Endothelial cell of umbilical vein (primary cell): Measurements from ENCODE around the gene KRTAP10-10. TPM values are rescaled to one million over a fixed set of nuclear protein-coding genes. Genes with fewer than 3 reads are reported as not detected.
"Not testable (repeated sequence)": the region's sequence is repeated elsewhere in the genome, so short reads cannot be mapped to it uniquely, and the experiment has no call there.

Source experiments
- BruUV-seq: library from RNA; stranded (reverse); fragments of 400-500 nt; replicated peaks from 2 replicates; lab custom pipeline; 2021; lab: Mats Ljungman, UMichigan
- CTCF ChIA-PET: fragments of 300-600, 350-600 bp; sonication (Branson Sonifier 250); formaldehyde crosslinking; loops from one replicate; lab custom pipeline; 2021; ENCODE audit warnings: antibody characterized with exemption, inconsistent platforms; lab: Charles Lee
- POLR2A ChIA-PET: fragments of 300-600, 350-600 bp; sonication (Branson Sonifier 250); formaldehyde crosslinking; loops from one replicate; lab custom pipeline; 2021; ENCODE audit warnings: antibody characterized with exemption, inconsistent platforms; lab: Charles Lee
- DNase-seq: peaks from one replicate; pipeline ENCODE4 v3.0.0-alpha.2; 2011; ENCODE audit warnings: low read depth, low spot score
- FAIRE-seq: peaks from 2 replicates; lab custom pipeline; 2011; peaks lifted over from hg19 to GRCh38; lab: Jason Lieb, UNC
- H2AFZ ChIP-seq: 2 replicates; pipeline ENCODE4 v1.6.0; 2012; ENCODE audit warnings: low read depth, low read length, control low read depth, inconsistent platforms
- H3K27ac ChIP-seq: 2 replicates; pipeline ENCODE4 v1.5.1; 2011; ENCODE audit warnings: low read depth, mild to moderate bottlenecking, control low read depth, low read length, moderate library complexity; ENCODE audit not compliant: insufficient read depth
- H3K27me3 ChIP-seq, 2 experiments: 2 replicates each; pipeline versions ENCODE4 v1.6.0 to v1.6.1; 2011; ENCODE audit warnings: low read length in 2 of 2, mixed read lengths in 1 of 2; ENCODE audit not compliant: control insufficient read depth in 2 of 2, insufficient read depth in 2 of 2
- H3K36me3 ChIP-seq, 2 experiments: 2 replicates in 1 of 2; 3 replicates in 1 of 2; pipeline ENCODE4 v1.5.1; 2011; ENCODE audit warnings: low read length in 2 of 2, mild to moderate bottlenecking in 1 of 2, moderate library complexity in 1 of 2; ENCODE audit not compliant: control insufficient read depth in 2 of 2, insufficient read depth in 2 of 2; ENCODE audit errors: extremely low read depth in 1 of 2
- H3K4me1 ChIP-seq: 3 replicates; pipeline ENCODE4 v1.5.1; 2011; ENCODE audit warnings: mild to moderate bottlenecking, low read length; ENCODE audit not compliant: control insufficient read depth, insufficient read depth; ENCODE audit errors: extremely low read depth
- H3K4me2 ChIP-seq: 2 replicates; pipeline ENCODE4 v1.6.1; 2011; ENCODE audit warnings: low read length, control low read depth, mixed read lengths; ENCODE audit not compliant: insufficient read depth
- H3K4me3 ChIP-seq, 3 experiments: fragments of 200-600 bp in 1 of 3; sonication (generic), shearing (Covaris generic) in 1 of 3; replicated peaks in 1 of 3; 2 replicates each; pipeline ENCODE4 v1.5.1; 2011 to 2016; ENCODE audit warnings: control low read depth in 3 of 3, low read length in 3 of 3, mild to moderate bottlenecking in 2 of 3, inconsistent platforms in 1 of 3, low read depth in 1 of 3, moderate library complexity in 1 of 3; ENCODE audit not compliant: insufficient read depth in 1 of 3
- H3K79me2 ChIP-seq: 2 replicates; pipeline ENCODE4 v1.6.0; 2012; ENCODE audit warnings: low read length, inconsistent platforms; ENCODE audit not compliant: control insufficient read depth, insufficient read depth
- H3K9ac ChIP-seq: replicated peaks from 2 replicates; pipeline ENCODE3; 2011; ENCODE audit warnings: low read length, control low read depth; ENCODE audit not compliant: insufficient read depth; ENCODE audit errors: extremely low read depth
- H3K9me1 ChIP-seq: replicated peaks from 3 replicates; pipeline ENCODE4 v1.6.0; 2011; ENCODE audit warnings: mild to moderate bottlenecking, low read length; ENCODE audit not compliant: control insufficient read depth, insufficient read depth; ENCODE audit errors: extremely low read depth
- H3K9me3 ChIP-seq: replicated peaks from 2 replicates; pipeline ENCODE4 v1.5.1; 2012; ENCODE audit warnings: low read length, inconsistent platforms; ENCODE audit not compliant: control insufficient read depth, insufficient read depth
- H4K20me1 ChIP-seq: replicated peaks from 2 replicates; pipeline ENCODE3; 2011; ENCODE audit warnings: mild to moderate bottlenecking, low read length; ENCODE audit not compliant: control insufficient read depth, insufficient read depth; ENCODE audit errors: extremely low read depth
- EZH2 ChIP-seq: IDR thresholded peaks from 2 replicates; pipeline ENCODE4 v1.6.1; 2012; ENCODE audit warnings: borderline replicate concordance, low read depth, mild to moderate bottlenecking, moderate library complexity, low read length, inconsistent platforms; ENCODE audit not compliant: severe bottlenecking
- FOS ChIP-seq: IDR thresholded peaks from 2 replicates; pipeline ENCODE4 v1.6.1; 2011; ENCODE audit warnings: mild to moderate bottlenecking, low read length, moderate library complexity, borderline replicate concordance; ENCODE audit not compliant: insufficient read depth
- GATA2 ChIP-seq: IDR thresholded peaks from 2 replicates; pipeline ENCODE4 v1.7.0; 2011; ENCODE audit warnings: low read depth, mild to moderate bottlenecking, moderate library complexity, mixed read lengths, low read length; ENCODE audit not compliant: insufficient read length, insufficient read depth
- JUN ChIP-seq: IDR thresholded peaks from 2 replicates; pipeline ENCODE4 v1.6.1; 2011; ENCODE audit warnings: borderline replicate concordance, low read depth; ENCODE audit not compliant: insufficient read length, insufficient read depth
- MYC ChIP-seq: IDR thresholded peaks from one replicate; pipeline ENCODE4 v1.6.1; 2011; ENCODE audit warnings: mild to moderate bottlenecking, low read depth, low read length
- POLR2A ChIP-seq: IDR thresholded peaks from 2 replicates; pipeline ENCODE4 v1.6.1; 2012; ENCODE audit warnings: low read depth, mild to moderate bottlenecking, control low read depth, low read length
- POLR2AphosphoS5 ChIP-seq: IDR thresholded peaks from 2 replicates; pipeline ENCODE4 v1.6.1; 2012; ENCODE audit warnings: low read depth, mild to moderate bottlenecking, control low read depth, low read length, moderate library complexity; ENCODE audit not compliant: insufficient read depth
- dilution Hi-C: fragments of 300-500 bp; cut with MboI; formaldehyde crosslinking; loops from one replicate; pipeline ENCODE4 v1.15.0; 2019; ENCODE audit warnings: low sequenced_read_pairs; ENCODE audit not compliant: extremely low pct_ligation_motif_present
- intact Hi-C: fragments of 100-400 bp; cut with micrococcal nuclease; formaldehyde crosslinking; loops from one replicate; pipeline ENCODE4 v1.10.0; 2022
- polyA plus RNA-seq, 4 experiments: library from polyadenylated mRNA; depleted of rRNA in 3 of 4; stranded (reverse) in 3 of 4; unstranded in 1 of 4; fragments of >200 nt; gene quantifications; 2 replicates each; pipeline versions ENCODE4 v1.2.1 to v1.2.3, GENCODE V29; 2011 to 2012; ENCODE audit warnings: missing spikeins in 1 of 4
- total RNA-seq: library from RNA; stranded (reverse); gene quantifications from 2 replicates; pipeline ENCODE4 v1.2.3, GENCODE V29; 2021
- TF ChIP-seq, protein P1 (sequence below), 2 donors: IDR thresholded peaks; 1 replicate in 1 of 2; 2 replicates in 1 of 2; pipeline ENCODE4 v1.5.1; 2011; ENCODE audit warnings: low read length in 2 of 2, mild to moderate bottlenecking in 2 of 2, moderate library complexity in 2 of 2, control low read depth in 1 of 2, inconsistent platforms in 1 of 2, low read depth in 1 of 2; ENCODE audit not compliant: insufficient read depth in 1 of 2; ENCODE audit errors: extremely low read depth in 1 of 2
- TF ChIP-seq, protein P2 (sequence below): IDR thresholded peaks from 2 replicates; pipeline ENCODE4 v1.6.1; 2011; ENCODE audit not compliant: insufficient read depth, insufficient read length

KRTAP10-10 gene
- total and polyA plus RNA-seq, 2 donors (not counting 3 experiments of a cell fraction or from before 2014, with no cell fraction given) = not detected

DNA sequence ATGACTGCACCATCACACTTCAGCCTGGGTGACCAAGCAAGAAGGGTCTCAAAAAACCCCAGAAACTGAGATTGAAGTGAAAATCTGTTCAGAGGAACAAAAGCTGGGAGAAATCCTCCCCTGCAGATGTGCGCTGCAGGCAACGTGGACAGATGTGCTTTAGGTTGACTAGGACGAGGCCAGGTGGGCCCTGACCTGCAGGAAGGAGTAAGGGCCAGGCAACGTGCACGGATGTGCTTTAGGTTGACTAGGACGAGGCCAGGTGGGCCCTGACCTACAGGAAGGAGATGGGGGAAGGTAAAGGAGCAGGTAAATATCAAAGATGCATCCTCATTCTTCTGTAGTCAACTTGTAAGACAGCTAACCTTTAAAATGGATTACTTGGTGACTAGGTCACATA, 47.3 kb downstream of the KRTAP10-10 start:
- no TSS peak for BruUV-seq
- H3K9me3 ChIP-seq = no peaks in the 10 kb centered on the region
- no peak overlapping the region for H3K27ac ChIP-seq
- intact Hi-C loops = no loop called here
- CTCF ChIA-PET = interaction anchor here (1.3 to 2.2 kb wide), 3 partner anchors 10 to 109 kb away, joined by 3 to 5 read pairs (median 3); no protein-coding TSS in a partner anchor
- dilution Hi-C loops = no loop called here
- H3K9me1 ChIP-seq = no peaks in the 10 kb centered on the region
- no peak overlapping the region for H3K9ac ChIP-seq
- no peaks in the 10 kb centered on the region for H3K4me1 ChIP-seq
- TF ChIP-seq FOS = no peak
- TF ChIP-seq EZH2 = no peak
- TF ChIP-seq GATA2 = no peak
- TF ChIP-seq POLR2AphosphoS5 = no peak
- TF ChIP-seq POLR2A = no peak
- TF ChIP-seq, protein P1, sequence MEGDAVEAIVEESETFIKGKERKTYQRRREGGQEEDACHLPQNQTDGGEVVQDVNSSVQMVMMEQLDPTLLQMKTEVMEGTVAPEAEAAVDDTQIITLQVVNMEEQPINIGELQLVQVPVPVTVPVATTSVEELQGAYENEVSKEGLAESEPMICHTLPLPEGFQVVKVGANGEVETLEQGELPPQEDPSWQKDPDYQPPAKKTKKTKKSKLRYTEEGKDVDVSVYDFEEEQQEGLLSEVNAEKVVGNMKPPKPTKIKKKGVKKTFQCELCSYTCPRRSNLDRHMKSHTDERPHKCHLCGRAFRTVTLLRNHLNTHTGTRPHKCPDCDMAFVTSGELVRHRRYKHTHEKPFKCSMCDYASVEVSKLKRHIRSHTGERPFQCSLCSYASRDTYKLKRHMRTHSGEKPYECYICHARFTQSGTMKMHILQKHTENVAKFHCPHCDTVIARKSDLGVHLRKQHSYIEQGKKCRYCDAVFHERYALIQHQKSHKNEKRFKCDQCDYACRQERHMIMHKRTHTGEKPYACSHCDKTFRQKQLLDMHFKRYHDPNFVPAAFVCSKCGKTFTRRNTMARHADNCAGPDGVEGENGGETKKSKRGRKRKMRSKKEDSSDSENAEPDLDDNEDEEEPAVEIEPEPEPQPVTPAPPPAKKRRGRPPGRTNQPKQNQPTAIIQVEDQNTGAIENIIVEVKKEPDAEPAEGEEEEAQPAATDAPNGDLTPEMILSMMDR (IDR thresholded peaks at IDR 0.05; ENCODE audit: extremely low read depth in 1 of 2, insufficient read depth in 1 of 2, low read depth in 1 of 2, low read length in 2 of 2) = no peak
- TF ChIP-seq, protein P2, sequence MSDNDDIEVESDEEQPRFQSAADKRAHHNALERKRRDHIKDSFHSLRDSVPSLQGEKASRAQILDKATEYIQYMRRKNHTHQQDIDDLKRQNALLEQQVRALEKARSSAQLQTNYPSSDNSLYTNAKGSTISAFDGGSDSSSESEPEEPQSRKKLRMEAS = no peak
- TF ChIP-seq JUN = no peak
- no peak for TF ChIP-seq MYC
- DNase-seq (no peak), FAIRE-seq (no peak)
- H3K4me3 ChIP-seq = no peak overlapping the region
- no peaks in the 10 kb centered on the region for H3K79me2 ChIP-seq
- no peaks in the 10 kb centered on the region for H4K20me1 ChIP-seq
- H3K36me3 ChIP-seq = no peaks in the 10 kb centered on the region
- H3K27me3 ChIP-seq = peaks cover 5 to 7% of the 10 kb centered on the region in 2 experiments
- POLR2A ChIA-PET = no interaction called here
- no peak overlapping the region for H2AFZ ChIP-seq
- H3K4me2 ChIP-seq = no peak overlapping the region

DNA sequence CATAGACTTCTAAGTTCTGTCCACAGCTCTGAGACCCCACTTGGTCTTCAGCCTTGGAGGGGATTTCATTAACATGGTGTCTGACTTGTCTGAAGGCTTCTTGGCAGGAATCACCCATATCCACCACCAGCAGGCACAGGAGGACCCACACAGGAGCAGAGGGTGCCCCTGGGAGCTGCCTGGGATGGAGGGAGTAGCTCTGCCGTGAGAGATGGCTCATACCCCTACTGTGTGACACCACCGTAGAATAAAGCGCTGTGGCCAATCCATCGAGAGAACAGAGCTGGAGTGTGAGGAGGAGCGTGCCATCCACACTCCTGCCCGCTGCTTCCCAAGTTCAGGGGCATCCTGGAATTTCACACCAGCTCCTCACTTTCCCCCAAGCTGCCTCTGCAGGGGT, 47.9 kb downstream of the KRTAP10-10 start:
- dilution Hi-C loops, H3K79me2 ChIP-seq, DNase-seq: not testable (repeated sequence)

More for the DNA sequence above, 47.9 kb downstream of the KRTAP10-10 start:
- H3K9me1 ChIP-seq, H3K36me3 ChIP-seq, H3K4me2 ChIP-seq, H4K20me1 ChIP-seq, H3K4me1 ChIP-seq, H3K9ac ChIP-seq, intact Hi-C loops, FAIRE-seq, H3K27me3 ChIP-seq, H3K4me3 ChIP-seq, H3K9me3 ChIP-seq, POLR2A ChIA-PET, H3K27ac ChIP-seq, H2AFZ ChIP-seq, BruUV-seq: not testable (repeated sequence)
- CTCF ChIA-PET = interaction anchor here (1.3 to 2.2 kb wide), 2 partner anchors 10 to 108 kb away, joined by 3 to 5 read pairs; no protein-coding TSS in a partner anchor
